ENCODE measurements around the gene ATG13.
"Not testable (repeated sequence)": the region's sequence is repeated elsewhere in the genome, so short reads cannot be mapped to it uniquely, and the experiment has no call there.

DNA sequence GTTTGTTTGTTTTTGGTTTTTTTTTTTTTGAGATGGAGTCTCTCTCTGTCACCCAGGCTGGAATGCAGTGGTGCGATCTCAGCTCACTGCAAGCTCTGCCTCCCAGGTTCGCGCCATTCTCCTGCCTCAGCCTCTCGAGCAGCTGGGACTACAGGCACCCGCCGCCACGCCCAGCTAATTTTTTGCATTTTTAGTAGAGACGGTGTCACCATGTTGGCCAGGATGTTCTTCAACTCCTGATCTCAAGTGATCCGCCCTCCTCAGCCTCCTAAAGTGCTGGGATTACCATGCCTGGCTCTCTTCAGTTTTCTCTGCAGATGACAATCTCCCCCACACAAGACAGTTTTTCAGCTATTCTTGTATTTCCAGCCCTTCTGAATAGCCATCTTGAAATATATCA is 92.0 kb downstream of the ATG13 start:
- TF ChIP-seq EZH2 (IDR thresholded peaks at IDR 0.05; ENCODE audit: borderline replicate concordance, low read length): not testable (repeated sequence)
- TF ChIP-seq, protein P1, sequence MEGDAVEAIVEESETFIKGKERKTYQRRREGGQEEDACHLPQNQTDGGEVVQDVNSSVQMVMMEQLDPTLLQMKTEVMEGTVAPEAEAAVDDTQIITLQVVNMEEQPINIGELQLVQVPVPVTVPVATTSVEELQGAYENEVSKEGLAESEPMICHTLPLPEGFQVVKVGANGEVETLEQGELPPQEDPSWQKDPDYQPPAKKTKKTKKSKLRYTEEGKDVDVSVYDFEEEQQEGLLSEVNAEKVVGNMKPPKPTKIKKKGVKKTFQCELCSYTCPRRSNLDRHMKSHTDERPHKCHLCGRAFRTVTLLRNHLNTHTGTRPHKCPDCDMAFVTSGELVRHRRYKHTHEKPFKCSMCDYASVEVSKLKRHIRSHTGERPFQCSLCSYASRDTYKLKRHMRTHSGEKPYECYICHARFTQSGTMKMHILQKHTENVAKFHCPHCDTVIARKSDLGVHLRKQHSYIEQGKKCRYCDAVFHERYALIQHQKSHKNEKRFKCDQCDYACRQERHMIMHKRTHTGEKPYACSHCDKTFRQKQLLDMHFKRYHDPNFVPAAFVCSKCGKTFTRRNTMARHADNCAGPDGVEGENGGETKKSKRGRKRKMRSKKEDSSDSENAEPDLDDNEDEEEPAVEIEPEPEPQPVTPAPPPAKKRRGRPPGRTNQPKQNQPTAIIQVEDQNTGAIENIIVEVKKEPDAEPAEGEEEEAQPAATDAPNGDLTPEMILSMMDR (IDR thresholded peaks at IDR 0.05; ENCODE audit: low read length): not testable (repeated sequence)

Data from OCI-LY1 (cell line).